ENCODE data around the gene ESPN. TPM values are rescaled to one million over a fixed set of nuclear protein-coding genes. Genes with fewer than 3 reads are reported as not detected.

Gene ESPN
- total RNA-seq, 2 experiments from 2014 or later, result 2.0 to 3.9 TPM

DNA sequence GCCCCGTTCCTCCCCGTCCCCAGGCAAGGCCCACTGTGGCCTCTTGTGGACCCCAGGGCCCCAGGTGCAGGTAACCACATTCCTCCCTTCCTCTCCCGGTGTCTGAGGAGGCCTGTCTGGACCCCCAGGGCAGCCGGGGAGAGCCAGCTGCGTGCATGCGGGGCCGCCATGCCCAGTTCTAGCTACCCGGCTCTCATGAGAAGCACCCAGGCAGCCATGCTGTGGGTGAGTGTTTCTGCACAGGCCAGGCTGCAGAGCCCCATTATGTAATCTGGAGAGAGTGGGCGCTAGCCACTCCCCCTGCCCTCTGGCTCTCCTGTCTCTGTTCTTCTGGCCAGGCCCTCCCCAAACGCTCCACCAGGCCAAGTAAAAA lies 85.3 kb downstream of the ESPN start:
- ChIA-PET POLR2A (no interaction called here), CTCF (no interaction called here)
- Histone ChIP-seq H3K9me3 (ENCODE audit: control insufficient read depth in 1 of 2, insufficient read depth in 1 of 2, low read length in 2 of 2) (peaks cover 0 to 7% of the 10 kb centered on the region in 2 experiments), H3K4me3 (ENCODE audit: low read length) (no peak overlapping the region), H3K27ac (ENCODE audit: low read depth in 1 of 2, low read length in 2 of 2) (no peak overlapping the region), H3K36me3 (ENCODE audit: insufficient read depth, low read length) (no peaks in the 10 kb centered on the region), H3K27me3 (ENCODE audit: control insufficient read depth in 1 of 2, insufficient read depth in 2 of 2, low read length in 2 of 2) (peaks cover 2 to 6% of the 10 kb centered on the region in 2 experiments), H3K4me1 (ENCODE audit: insufficient read depth, low read length) (no peaks in the 10 kb centered on the region)
- Mint-ChIP-seq H3K9me3 (no peaks in the 10 kb centered on the region), H3K4me1 (ENCODE audit: low read depth) (no peaks in the 10 kb centered on the region), H3K4me3 (no peak overlapping the region), H3K36me3 (ENCODE audit: low read depth) (no peaks in the 10 kb centered on the region), H3K27ac (no peak overlapping the region), H3K27me3 (peaks cover 3% of the 10 kb centered on the region)
- TF ChIP-seq, protein P1, sequence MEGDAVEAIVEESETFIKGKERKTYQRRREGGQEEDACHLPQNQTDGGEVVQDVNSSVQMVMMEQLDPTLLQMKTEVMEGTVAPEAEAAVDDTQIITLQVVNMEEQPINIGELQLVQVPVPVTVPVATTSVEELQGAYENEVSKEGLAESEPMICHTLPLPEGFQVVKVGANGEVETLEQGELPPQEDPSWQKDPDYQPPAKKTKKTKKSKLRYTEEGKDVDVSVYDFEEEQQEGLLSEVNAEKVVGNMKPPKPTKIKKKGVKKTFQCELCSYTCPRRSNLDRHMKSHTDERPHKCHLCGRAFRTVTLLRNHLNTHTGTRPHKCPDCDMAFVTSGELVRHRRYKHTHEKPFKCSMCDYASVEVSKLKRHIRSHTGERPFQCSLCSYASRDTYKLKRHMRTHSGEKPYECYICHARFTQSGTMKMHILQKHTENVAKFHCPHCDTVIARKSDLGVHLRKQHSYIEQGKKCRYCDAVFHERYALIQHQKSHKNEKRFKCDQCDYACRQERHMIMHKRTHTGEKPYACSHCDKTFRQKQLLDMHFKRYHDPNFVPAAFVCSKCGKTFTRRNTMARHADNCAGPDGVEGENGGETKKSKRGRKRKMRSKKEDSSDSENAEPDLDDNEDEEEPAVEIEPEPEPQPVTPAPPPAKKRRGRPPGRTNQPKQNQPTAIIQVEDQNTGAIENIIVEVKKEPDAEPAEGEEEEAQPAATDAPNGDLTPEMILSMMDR (IDR thresholded peaks at IDR 0.05), result no peak
- ATAC-seq (ENCODE audit: poor library complexity) (no peak), DNase-seq (no peak)
- intact Hi-C loops (cut with DNase I, micrococcal nuclease), result no loop called here

DNA sequence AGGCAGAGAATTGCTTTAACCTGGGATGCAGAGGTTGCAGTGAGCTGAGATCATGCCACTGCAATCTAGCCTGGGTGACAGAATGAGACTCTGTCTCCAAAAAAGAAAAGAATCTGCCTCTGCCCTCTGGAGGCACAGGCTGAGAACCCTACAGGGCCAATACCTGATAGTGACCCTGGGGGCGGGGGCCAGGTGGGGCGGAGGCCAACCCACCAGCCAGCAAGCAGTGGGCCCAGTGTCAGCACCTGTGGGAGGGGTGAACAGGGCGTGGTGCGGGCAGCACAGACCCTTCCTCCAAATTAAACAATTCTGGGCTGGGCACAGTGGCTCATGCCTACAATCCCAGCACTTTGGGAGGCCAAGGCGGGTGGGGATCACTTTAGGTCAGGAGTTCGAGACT lies 85.9 kb downstream of the ESPN start:
- Mint-ChIP-seq H3K27ac (no peak overlapping the region), H3K4me3 (no peak overlapping the region), H3K9me3 (no peaks in the 10 kb centered on the region), H3K4me1 (ENCODE audit: low read depth) (no peaks in the 10 kb centered on the region), H3K27me3 (peaks cover under 1% of the 10 kb centered on the region), H3K36me3 (ENCODE audit: low read depth) (no peaks in the 10 kb centered on the region)
- ChIA-PET CTCF (no interaction called here), POLR2A (interaction anchor here (0.7 kb wide), 1 partner anchor 39 kb away, joined by 3 read pairs; no protein-coding TSS in a partner anchor)
- H3K27ac ChIP-seq (ENCODE audit: low read depth in 1 of 2, low read length in 2 of 2), result no peak overlapping the region
- no peaks in the 10 kb centered on the region for H3K36me3 ChIP-seq (ENCODE audit: insufficient read depth, low read length)
- intact Hi-C loops (cut with DNase I, micrococcal nuclease), result no loop called here
- H3K4me3 ChIP-seq (ENCODE audit: low read length), result no peak overlapping the region
- ATAC-seq (ENCODE audit: poor library complexity) (no peak), DNase-seq (no peak)
- H3K9me3 ChIP-seq (ENCODE audit: control insufficient read depth in 1 of 2, insufficient read depth in 1 of 2, low read length in 2 of 2), result peaks cover 0 to 7% of the 10 kb centered on the region in 2 experiments
- no peaks in the 10 kb centered on the region for H3K4me1 ChIP-seq (ENCODE audit: insufficient read depth, low read length)
- TF ChIP-seq, protein P1 (IDR thresholded peaks at IDR 0.05), result no peak
- H3K27me3 ChIP-seq (ENCODE audit: control insufficient read depth in 1 of 2, insufficient read depth in 2 of 2, low read length in 2 of 2), result peaks cover 2 to 6% of the 10 kb centered on the region in 2 experiments

Small RNAs within 50 kb of the gene (microRNA-seq; reads per million reads assigned to microRNA genes)
- not detected for gene MIR4252 (ENCODE audit: borderline microRNAs expressed, borderline replicate concordance)

Other genes with a start within 250 kb of the ESPN start
- gene CHD5, start 244.5 kb upstream of the ESPN start, total RNA-seq, result under 1 TPM; 0.25 to 0.34 TPM
- gene RPL22, start 225.2 kb upstream of the ESPN start, total RNA-seq, result 100 to 1,000 TPM; 620 to 652 TPM
- 1 to 10 TPM; 5.4 to 6.8 TPM for gene RNF207, start 218.7 kb upstream of the ESPN start, total RNA-seq
- 1 to 10 TPM; 1.7 to 3.0 TPM for gene ICMT, start 188.8 kb upstream of the ESPN start, total RNA-seq
- not detected for gene HES3, start 180.6 kb upstream of the ESPN start, total RNA-seq
- gene GPR153, start 163.7 kb upstream of the ESPN start, total RNA-seq, result under 1 TPM; 0.14 to 0.19 TPM
- 1 to 10 TPM; 5.3 to 5.4 TPM for gene ACOT7, start 31.0 kb upstream of the ESPN start, total RNA-seq
- gene HES2, start 4.9 kb upstream of the ESPN start, total RNA-seq, result not detected
- gene TNFRSF25, start 41.4 kb downstream of the ESPN start, total RNA-seq, result 100 to 1,000 TPM; 220 to 225 TPM
- gene PLEKHG5, start 66.9 kb downstream of the ESPN start, total RNA-seq, result 1 to 10 TPM; 5.0 to 6.1 TPM
- gene NOL9, start 129.7 kb downstream of the ESPN start, total RNA-seq, result 10 to 100 TPM; 52.3 to 54.1 TPM
- not detected for gene TAS1R1, start 130.5 kb downstream of the ESPN start, total RNA-seq
- gene ZBTB48, start 155.2 kb downstream of the ESPN start, total RNA-seq, result 10 to 100 TPM; 31.4 to 31.7 TPM
- 10 to 100 TPM; 32.0 to 33.5 TPM for gene KLHL21, start 178.1 kb downstream of the ESPN start, total RNA-seq
- 1 to 10 TPM; 4.0 to 4.9 TPM for gene PHF13, start 189.0 kb downstream of the ESPN start, total RNA-seq
- gene THAP3, start 200.1 kb downstream of the ESPN start, total RNA-seq, result 10 to 100 TPM; 15.2 to 18.7 TPM